Measurements from ENCODE around the gene WDR7.

Gene WDR7

GRCh38 chr18:57081899-57082298 is 430.7 kb downstream of the WDR7 start:
- no peak overlapping the region for H3K4me3 ChIP-seq (ENCODE audit: low read depth, low read length)
- DNase-seq (ENCODE audit: low read depth): no peak

- no peak overlapping the region for H3K4me3 ChIP-seq (ENCODE audit: low read depth, low read length)
- no peak for DNase-seq (ENCODE audit: low read depth)
Observed at GRCh38 chr18:57083485-57083884, 432.3 kb downstream of the WDR7 start.

- no peak overlapping the region for H3K4me3 ChIP-seq (ENCODE audit: low read depth, low read length)
- no peak for DNase-seq (ENCODE audit: low read depth)
Observed at GRCh38 chr18:57084331-57085271, 433.4 kb downstream of the WDR7 start.

- DNase-seq (ENCODE audit: low read depth): no peak
- H3K4me3 ChIP-seq (ENCODE audit: low read depth, low read length): no peak overlapping the region
Observed at GRCh38 chr18:57085371-57085770, 434.2 kb downstream of the WDR7 start.

GRCh38 chr18:57086163-57086562 is 435.0 kb downstream of the WDR7 start:
- no peak for DNase-seq (ENCODE audit: low read depth)
- no peak overlapping the region for H3K4me3 ChIP-seq (ENCODE audit: low read depth, low read length)

Data from skeletal muscle cell (primary cell).